ENCODE data around the gene STIP1. TPM values are rescaled to one million over a fixed set of nuclear protein-coding genes. Genes with fewer than 3 reads are reported as not detected.

The STIP1 gene
- polyA plus RNA-seq, 1 donor, result 125 TPM

GRCh38 chr11:64224151-64224890 is 38.4 kb downstream of the STIP1 start:
- no peak for DNase-seq

- DNase-seq, result no peak
Observed at GRCh38 chr11:64224891-64225607, 39.1 kb downstream of the STIP1 start.

- peak; percentile 90 for DNase-seq
Observed at GRCh38 chr11:64225608-64226506, 39.9 kb downstream of the STIP1 start, which contains the start of the genes NUDT22 and TRPT1. TSS of gene NUDT22 (plus strand) at chr11:64226274. CDS start at chr11:64226653, 379 bp downstream. TSS of gene TRPT1 (minus strand) at chr11:64226186. CDS start at chr11:64225860, 326 bp downstream.

- DNase-seq, result no peak
Observed at GRCh38 chr11:64226507-64227051, 40.6 kb downstream of the STIP1 start.

- no peak for DNase-seq
Observed at GRCh38 chr11:64227405-64227956, 41.5 kb downstream of the STIP1 start.

- no peak for DNase-seq
Observed at GRCh38 chr11:64229090-64229743, 43.2 kb downstream of the STIP1 start.

- no peak for DNase-seq
Observed at GRCh38 chr11:64229744-64230170, 43.8 kb downstream of the STIP1 start.

- peak; percentile 91 for DNase-seq
Observed at GRCh38 chr11:64230171-64230984, 44.4 kb downstream of the STIP1 start, which contains the start of gene DNAJC4. TSS of gene DNAJC4 (plus strand) at chr11:64230548. CDS start at chr11:64230855, 307 bp downstream.

GRCh38 chr11:64230985-64231365 is 45.0 kb downstream of the STIP1 start:
- no peak for DNase-seq

- DNase-seq, result peak; percentile 1
Observed at GRCh38 chr11:64231546-64231945, 45.6 kb downstream of the STIP1 start.

GRCh38 chr11:64232182-64232966 is 46.4 kb downstream of the STIP1 start:
- DNase-seq, result peak; percentile 6

GRCh38 chr11:64232967-64233315 is 47.0 kb downstream of the STIP1 start:
- no peak for DNase-seq

- peak; percentile 64 for DNase-seq
Observed at GRCh38 chr11:64233913-64234586, 48.1 kb downstream of the STIP1 start, which contains the start of gene VEGFB. TSS of gene VEGFB (plus strand) at chr11:64234584. CDS start at chr11:64234834, 250 bp downstream.

- DNase-seq, result no peak
Observed at GRCh38 chr11:64234647-64235379, 48.8 kb downstream of the STIP1 start.

- DNase-seq, result no peak
Observed at GRCh38 chr11:64235437-64236161, 49.6 kb downstream of the STIP1 start.

- DNase-seq, result no peak
Observed at GRCh38 chr11:64237484-64237951, 51.5 kb downstream of the STIP1 start.

- DNase-seq, result no peak
Observed at GRCh38 chr11:64238076-64238475, 52.1 kb downstream of the STIP1 start.
